Measurements from ENCODE around the gene SCART1. TPM values are rescaled to one million over a fixed set of nuclear protein-coding genes. Genes with fewer than 3 reads are reported as not detected.
A peak's percentile ranks its signal among the peaks of the same experiment; 100 is the strongest.
"Not testable (repeated sequence)": the region's sequence is repeated elsewhere in the genome, so short reads cannot be mapped to it uniquely, and the experiment has no call there.

SCART1 gene
- total and polyA plus RNA-seq, 8 donors, result 0.95 to 3.9 (median 2.6) TPM

- Histone ChIP-seq H3K27me3 (no peaks in the 10 kb centered on the region), H3K9me3 (no peaks in the 10 kb centered on the region), H3K4me3 (no peak overlapping the region), H3K27ac (no peak overlapping the region), H3K36me3 (no peaks in the 10 kb centered on the region), H3K4me1 (no peaks in the 10 kb centered on the region)
- WGBS, 2 donors, result 88 to 92% methylated on average over 25 of the region's 25 CpGs
- intact Hi-C loops (cut with DNase I), result no loop called here
- FAIRE-seq (no peak), DNase-seq (peak in 4 of 6 donors; percentile 1 to 60 (median 10)), ATAC-seq (no peak)
- TF ChIP-seq, protein P1, sequence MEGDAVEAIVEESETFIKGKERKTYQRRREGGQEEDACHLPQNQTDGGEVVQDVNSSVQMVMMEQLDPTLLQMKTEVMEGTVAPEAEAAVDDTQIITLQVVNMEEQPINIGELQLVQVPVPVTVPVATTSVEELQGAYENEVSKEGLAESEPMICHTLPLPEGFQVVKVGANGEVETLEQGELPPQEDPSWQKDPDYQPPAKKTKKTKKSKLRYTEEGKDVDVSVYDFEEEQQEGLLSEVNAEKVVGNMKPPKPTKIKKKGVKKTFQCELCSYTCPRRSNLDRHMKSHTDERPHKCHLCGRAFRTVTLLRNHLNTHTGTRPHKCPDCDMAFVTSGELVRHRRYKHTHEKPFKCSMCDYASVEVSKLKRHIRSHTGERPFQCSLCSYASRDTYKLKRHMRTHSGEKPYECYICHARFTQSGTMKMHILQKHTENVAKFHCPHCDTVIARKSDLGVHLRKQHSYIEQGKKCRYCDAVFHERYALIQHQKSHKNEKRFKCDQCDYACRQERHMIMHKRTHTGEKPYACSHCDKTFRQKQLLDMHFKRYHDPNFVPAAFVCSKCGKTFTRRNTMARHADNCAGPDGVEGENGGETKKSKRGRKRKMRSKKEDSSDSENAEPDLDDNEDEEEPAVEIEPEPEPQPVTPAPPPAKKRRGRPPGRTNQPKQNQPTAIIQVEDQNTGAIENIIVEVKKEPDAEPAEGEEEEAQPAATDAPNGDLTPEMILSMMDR (IDR thresholded peaks at IDR 0.05), result no peak
Observed at GRCh38 chr10:133439517-133440461, 14.0 kb upstream of the SCART1 start.

- Histone ChIP-seq H3K27me3 (no peaks in the 10 kb centered on the region), H3K4me3 (no peak overlapping the region), H3K4me1 (no peaks in the 10 kb centered on the region), H3K36me3 (no peaks in the 10 kb centered on the region), H3K9me3 (no peaks in the 10 kb centered on the region), H3K27ac (no peak overlapping the region)
- FAIRE-seq (no peak), DNase-seq (peak in 3 of 6 donors; percentile 0 to 52 (median 8)), ATAC-seq (no peak)
- intact Hi-C loops (cut with DNase I), result no loop called here
- TF ChIP-seq, protein P1 (IDR thresholded peaks at IDR 0.05), result no peak
- 91 to 94% methylated on average over 17 to 18 of the region's 18 CpGs for WGBS, 2 donors
Observed at GRCh38 chr10:133440633-133441285, 13.0 kb upstream of the SCART1 start.

- intact Hi-C loops (cut with DNase I); FAIRE-seq; H3K27me3 ChIP-seq; H3K9me3 ChIP-seq; H3K4me1 ChIP-seq; H3K4me3 ChIP-seq; H3K27ac ChIP-seq; ATAC-seq; H3K36me3 ChIP-seq: not testable (repeated sequence)
- 83 to 87% methylated on average over 13 to 14 of the region's 21 CpGs for WGBS, 2 donors
- peak in 2 of 6 donors; percentile 5 to 7 for DNase-seq
Observed at GRCh38 chr10:133441356-133441755, 12.4 kb upstream of the SCART1 start.

- intact Hi-C loops (cut with DNase I), result no loop called here
- ATAC-seq, result no peak
Observed at GRCh38 chr10:133441780-133442179, 12.0 kb upstream of the SCART1 start.

More at GRCh38 chr10:133441780-133442179, 12.0 kb upstream of the SCART1 start:
- Histone ChIP-seq H3K4me3 (no peak overlapping the region), H3K36me3 (no peaks in the 10 kb centered on the region), H3K27ac (no peak overlapping the region), H3K27me3 (no peaks in the 10 kb centered on the region), H3K4me1 (no peaks in the 10 kb centered on the region), H3K9me3 (no peaks in the 10 kb centered on the region)
- FAIRE-seq (no peak), DNase-seq (peak in 3 of 6 donors; percentile 7 to 55 (median 7))
- TF ChIP-seq, protein P1 (IDR thresholded peaks at IDR 0.05), result no peak
- WGBS, 2 donors, result 68 to 75% methylated on average over 11 to 12 of the region's 12 CpGs

Measured in pancreas (tissue), 10 donors.